Tibial artery (tissue), 4 donors: ENCODE data around the gene SMAD6.

Source experiments
- DNase-seq, 2 donors: peaks; one replicate each; pipeline ENCODE4 v3.0.0-alpha.2; 2019
- H3K27ac ChIP-seq, 2 donors: fragments of 200-600 bp; sonication (generic) in 1 of 2; 1 replicate in 1 of 2; 2 replicates in 1 of 2; pipeline ENCODE4 v1.5.1; 2018 to 2019; ENCODE audit warnings: mild to moderate bottlenecking in 1 of 2
- H3K27me3 ChIP-seq, 2 donors: fragments of 200-600 bp; sonication (generic) in 1 of 2; one replicate each; pipeline versions ENCODE4 v1.5.1 to v1.6.0; 2016 to 2019
- H3K36me3 ChIP-seq, 3 donors: fragments of 200-600 bp; sonication (generic) in 2 of 3; one replicate each; pipeline ENCODE4 v1.5.1; 2016 to 2019; ENCODE audit warnings: mild to moderate bottlenecking in 2 of 3
- H3K4me1 ChIP-seq, 4 donors: fragments of 200-600 bp; sonication (generic) in 2 of 4; 1 replicate in 3 of 4; 2 replicates in 1 of 4; pipeline ENCODE4 v1.5.1; 2016 to 2019
- H3K4me3 ChIP-seq, 2 donors: fragments of 200-600 bp; sonication (generic) in 1 of 2; 1 replicate in 1 of 2; 2 replicates in 1 of 2; pipeline ENCODE4 v1.5.1; 2018 to 2019; ENCODE audit warnings: mild to moderate bottlenecking in 2 of 2
- H3K9me3 ChIP-seq, 3 donors: fragments of 200-600 bp; sonication (generic) in 1 of 3; one replicate each; pipeline ENCODE4 v1.5.1; 2016 to 2019
- intact Hi-C: fragments of 100-400 bp; cut with DNase I; formaldehyde crosslinking; loops from one replicate; pipeline ENCODE4 v1.15.0; 2023; ENCODE audit warnings: low total_unique reads
- TF ChIP-seq, protein P1 (sequence below), 2 experiments: fragments of 200-600 bp in 1 of 2; fragments of 450-650 bp in 1 of 2; IDR thresholded peaks; one replicate each; pipeline ENCODE4 v1.5.1; 2017 to 2019; ENCODE audit warnings: antibody characterized with exemption in 2 of 2, mild to moderate bottlenecking in 1 of 2, moderate library complexity in 1 of 2

The SMAD6 gene

DNA sequence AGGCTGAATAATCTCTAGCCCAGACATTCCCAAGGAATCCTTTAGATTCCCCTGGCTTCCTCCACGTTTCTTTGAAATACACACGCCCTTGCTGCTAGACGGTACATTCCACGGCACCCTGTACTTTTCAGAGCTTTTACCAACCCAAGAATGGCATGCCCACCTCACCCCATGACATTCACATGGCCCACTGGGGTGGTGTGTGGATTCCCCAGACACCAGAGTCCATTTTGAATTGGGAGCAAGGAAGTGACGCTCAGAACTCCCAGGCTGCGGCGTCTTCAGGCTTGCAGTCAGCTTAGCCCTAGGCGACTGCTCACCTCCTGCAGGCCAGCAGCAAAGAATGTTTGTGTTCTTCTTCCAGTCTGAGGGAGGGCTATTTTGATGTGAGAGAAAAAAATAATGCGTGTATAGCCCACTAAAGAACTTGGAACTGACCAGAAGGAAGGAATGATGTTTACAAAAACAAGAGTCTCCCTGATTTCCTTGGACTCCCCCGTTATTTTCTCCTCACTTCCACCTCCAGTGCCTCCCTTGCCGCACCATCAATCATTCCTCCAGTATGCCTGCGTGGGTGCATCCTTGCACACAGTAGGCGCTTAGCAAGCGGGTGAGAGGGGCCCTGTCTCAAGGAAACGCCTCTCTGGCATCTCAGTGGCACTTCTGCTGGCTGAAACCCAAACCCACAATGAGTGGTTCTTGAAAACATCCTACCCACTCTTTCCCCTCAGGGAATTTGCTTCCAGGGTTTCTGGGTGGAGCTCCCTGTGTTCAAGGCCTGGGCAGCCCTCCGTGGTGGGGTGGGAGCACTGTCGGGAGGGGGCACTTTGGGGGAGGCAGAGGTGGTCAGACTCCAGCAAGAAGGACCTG lies 59.9 kb downstream of the SMAD6 start:
- H3K9me3 ChIP-seq: no peaks in the 10 kb centered on the region
- no peak for DNase-seq
- H3K27ac ChIP-seq: peak overlapping the region; percentile 88 to 92
- intact Hi-C loops: loop anchor here (5.0 kb wide), 1 partner anchor 40 kb away; no protein-coding TSS in a partner anchor
- TF ChIP-seq, protein P1, sequence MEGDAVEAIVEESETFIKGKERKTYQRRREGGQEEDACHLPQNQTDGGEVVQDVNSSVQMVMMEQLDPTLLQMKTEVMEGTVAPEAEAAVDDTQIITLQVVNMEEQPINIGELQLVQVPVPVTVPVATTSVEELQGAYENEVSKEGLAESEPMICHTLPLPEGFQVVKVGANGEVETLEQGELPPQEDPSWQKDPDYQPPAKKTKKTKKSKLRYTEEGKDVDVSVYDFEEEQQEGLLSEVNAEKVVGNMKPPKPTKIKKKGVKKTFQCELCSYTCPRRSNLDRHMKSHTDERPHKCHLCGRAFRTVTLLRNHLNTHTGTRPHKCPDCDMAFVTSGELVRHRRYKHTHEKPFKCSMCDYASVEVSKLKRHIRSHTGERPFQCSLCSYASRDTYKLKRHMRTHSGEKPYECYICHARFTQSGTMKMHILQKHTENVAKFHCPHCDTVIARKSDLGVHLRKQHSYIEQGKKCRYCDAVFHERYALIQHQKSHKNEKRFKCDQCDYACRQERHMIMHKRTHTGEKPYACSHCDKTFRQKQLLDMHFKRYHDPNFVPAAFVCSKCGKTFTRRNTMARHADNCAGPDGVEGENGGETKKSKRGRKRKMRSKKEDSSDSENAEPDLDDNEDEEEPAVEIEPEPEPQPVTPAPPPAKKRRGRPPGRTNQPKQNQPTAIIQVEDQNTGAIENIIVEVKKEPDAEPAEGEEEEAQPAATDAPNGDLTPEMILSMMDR (IDR thresholded peaks at IDR 0.05): no peak
- H3K4me3 ChIP-seq: no peak overlapping the region
- peaks cover 12 to 100% (median 88%) of the 10 kb centered on the region in 4 donors for H3K4me1 ChIP-seq
- no peaks in the 10 kb centered on the region for H3K27me3 ChIP-seq
- H3K36me3 ChIP-seq: no peaks in the 10 kb centered on the region

DNA sequence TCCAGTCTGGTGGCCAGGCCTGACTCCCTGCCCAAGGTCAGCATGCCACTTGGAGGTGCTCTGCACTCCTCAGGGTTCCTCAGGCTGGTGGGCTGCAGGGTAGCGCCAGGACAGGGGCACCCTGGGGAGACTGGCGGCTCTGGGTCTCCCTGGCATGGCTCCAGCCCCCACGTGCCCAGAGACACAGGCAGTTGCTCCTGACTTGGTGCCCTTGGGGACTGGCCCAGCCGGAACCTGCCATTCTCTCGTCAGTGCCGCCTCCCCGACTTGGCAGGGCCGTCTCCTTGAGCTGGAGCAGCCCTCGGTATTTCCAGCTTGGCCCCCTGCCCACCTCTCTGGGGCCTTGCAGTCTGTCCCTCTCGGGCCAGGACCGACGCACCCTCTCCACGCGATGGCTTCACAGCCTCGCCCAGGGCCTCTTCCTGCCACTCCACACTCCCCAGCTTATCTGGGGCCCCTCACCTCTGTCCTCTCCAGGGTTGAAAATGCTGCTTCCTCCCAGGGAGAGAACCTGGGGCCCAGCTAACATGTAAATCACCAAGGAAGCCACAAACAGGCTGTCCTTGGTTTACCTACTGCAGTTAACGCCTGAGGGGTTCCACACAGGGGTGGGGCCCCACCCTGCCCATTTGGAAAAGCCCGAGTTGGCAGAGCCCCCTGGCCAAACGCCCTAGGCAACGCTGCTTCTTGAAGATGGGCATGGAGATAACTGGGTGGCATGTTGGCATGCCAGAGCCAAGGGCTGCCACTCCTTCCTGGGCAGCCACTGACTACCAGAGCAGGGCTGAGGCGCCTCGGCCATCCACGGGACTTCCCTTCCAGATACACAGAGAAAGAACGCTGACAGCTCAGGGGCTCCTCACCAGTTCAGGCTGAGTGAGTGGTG lies 61.4 kb downstream of the SMAD6 start:
- H3K4me1 ChIP-seq: peaks cover 12 to 93% (median 81%) of the 10 kb centered on the region in 4 donors
- H3K27me3 ChIP-seq: no peaks in the 10 kb centered on the region
- H3K36me3 ChIP-seq: no peaks in the 10 kb centered on the region
- peak; percentile 92 to 98 for DNase-seq
- H3K9me3 ChIP-seq: no peaks in the 10 kb centered on the region
- intact Hi-C loops: loop anchor here (5.0 kb wide), 1 partner anchor 41 kb away; no protein-coding TSS in a partner anchor
- H3K4me3 ChIP-seq: no peak overlapping the region
- TF ChIP-seq, protein P1 (IDR thresholded peaks at IDR 0.05): no peak
- peak overlapping the region; percentile 88 to 92 for H3K27ac ChIP-seq

DNA sequence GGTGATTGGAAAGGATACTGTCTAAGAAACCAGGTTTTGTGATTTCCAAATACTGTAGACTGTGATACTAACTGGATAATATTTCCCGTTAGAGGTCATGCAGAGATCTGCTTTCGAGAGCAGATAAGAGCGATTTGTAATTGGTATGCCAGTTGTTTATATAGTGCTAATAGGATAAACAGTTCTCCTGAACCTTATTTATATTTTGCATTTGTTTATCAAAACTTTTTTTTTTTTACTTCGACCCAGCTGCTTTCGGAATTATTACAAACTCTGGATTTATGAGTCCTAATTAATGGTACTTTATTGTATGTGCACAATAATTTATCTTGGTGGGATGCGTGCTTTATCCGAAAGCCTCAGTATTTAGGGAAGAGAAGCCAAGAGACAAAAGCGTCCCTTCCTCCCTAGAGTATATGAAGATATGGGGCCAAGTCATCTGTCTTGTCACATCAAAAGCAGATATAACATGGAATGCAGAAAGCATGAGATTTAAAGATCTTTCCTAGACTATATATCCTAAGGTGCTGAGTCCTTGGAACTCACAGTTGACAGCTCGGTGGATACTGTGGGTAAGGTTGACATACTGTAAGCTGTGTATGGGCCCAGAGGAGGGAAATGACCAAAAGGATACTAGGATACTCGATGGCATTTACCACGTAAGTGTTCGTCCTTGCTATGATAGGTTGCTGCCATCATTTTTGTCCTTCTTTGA lies 62.2 kb downstream of the SMAD6 start:
- Histone ChIP-seq H3K36me3 (no peaks in the 10 kb centered on the region), H3K9me3 (no peaks in the 10 kb centered on the region), H3K4me1 (peaks cover 12 to 91% (median 81%) of the 10 kb centered on the region in 4 donors), H3K27me3 (no peaks in the 10 kb centered on the region), H3K4me3 (no peak overlapping the region), H3K27ac (peak overlapping the region; percentile 88 to 92)
- no peak for DNase-seq
- intact Hi-C loops: loop anchor here (5.0 kb wide), 1 partner anchor 42 kb away; no protein-coding TSS in a partner anchor
- TF ChIP-seq, protein P1 (IDR thresholded peaks at IDR 0.05): no peak

DNA sequence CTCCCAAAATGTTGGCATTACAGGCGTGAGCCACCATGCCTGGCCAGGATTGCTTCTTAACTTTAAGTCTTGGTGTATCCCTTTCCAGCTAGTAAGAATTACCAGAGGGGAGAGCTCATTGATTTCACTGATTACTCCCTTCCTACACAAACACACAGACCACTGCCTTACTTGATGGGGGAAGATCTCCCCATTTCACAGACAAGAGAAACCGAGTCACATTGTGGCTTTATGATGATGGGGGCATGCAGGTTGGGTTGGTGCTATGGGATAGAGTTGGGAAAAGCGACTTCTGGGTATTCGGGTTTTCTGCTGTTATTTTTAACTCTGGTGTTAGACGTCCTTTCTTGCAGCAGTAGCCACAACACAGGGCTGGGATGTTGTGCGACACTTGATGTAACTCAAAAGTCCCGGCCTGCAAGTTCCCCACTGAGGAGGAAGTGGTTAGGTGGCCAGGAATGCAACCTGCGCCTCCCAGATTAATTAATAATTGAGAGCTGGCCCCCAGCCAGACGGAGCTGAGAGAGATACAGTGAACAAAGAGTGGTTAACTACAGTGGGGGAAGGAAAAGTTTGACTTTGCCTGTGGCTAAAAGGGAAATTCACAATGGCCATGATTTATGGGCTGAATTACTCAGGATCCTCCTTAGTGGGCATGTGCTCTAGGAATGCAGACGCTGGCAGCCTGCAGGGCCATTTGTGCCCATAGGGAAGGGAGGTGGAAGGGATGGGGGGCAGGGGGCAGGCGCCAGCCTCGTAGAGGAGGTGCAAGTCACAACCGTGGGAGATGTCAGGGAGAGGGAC lies 63.6 kb downstream of the SMAD6 start:
- intact Hi-C loops: no loop called here
- Histone ChIP-seq H3K27ac (peak overlapping the region; percentile 12 to 92), H3K27me3 (no peaks in the 10 kb centered on the region), H3K4me1 (peaks cover 12 to 90% (median 71%) of the 10 kb centered on the region in 4 donors), H3K36me3 (no peaks in the 10 kb centered on the region), H3K4me3 (no peak overlapping the region), H3K9me3 (no peaks in the 10 kb centered on the region)
- TF ChIP-seq, protein P1 (IDR thresholded peaks at IDR 0.05): no peak
- DNase-seq: peak in 1 of 2 donors; percentile 77
